ENCODE measurements around the gene TARDBP. TPM values are rescaled to one million over a fixed set of nuclear protein-coding genes. Genes with fewer than 3 reads are reported as not detected.
"Not testable (repeated sequence)": the region's sequence is repeated elsewhere in the genome, so short reads cannot be mapped to it uniquely, and the experiment has no call there.

TARDBP gene
- total and polyA plus RNA-seq, 2 experiments from 2014 or later = 80.0 to 129 TPM

DNA sequence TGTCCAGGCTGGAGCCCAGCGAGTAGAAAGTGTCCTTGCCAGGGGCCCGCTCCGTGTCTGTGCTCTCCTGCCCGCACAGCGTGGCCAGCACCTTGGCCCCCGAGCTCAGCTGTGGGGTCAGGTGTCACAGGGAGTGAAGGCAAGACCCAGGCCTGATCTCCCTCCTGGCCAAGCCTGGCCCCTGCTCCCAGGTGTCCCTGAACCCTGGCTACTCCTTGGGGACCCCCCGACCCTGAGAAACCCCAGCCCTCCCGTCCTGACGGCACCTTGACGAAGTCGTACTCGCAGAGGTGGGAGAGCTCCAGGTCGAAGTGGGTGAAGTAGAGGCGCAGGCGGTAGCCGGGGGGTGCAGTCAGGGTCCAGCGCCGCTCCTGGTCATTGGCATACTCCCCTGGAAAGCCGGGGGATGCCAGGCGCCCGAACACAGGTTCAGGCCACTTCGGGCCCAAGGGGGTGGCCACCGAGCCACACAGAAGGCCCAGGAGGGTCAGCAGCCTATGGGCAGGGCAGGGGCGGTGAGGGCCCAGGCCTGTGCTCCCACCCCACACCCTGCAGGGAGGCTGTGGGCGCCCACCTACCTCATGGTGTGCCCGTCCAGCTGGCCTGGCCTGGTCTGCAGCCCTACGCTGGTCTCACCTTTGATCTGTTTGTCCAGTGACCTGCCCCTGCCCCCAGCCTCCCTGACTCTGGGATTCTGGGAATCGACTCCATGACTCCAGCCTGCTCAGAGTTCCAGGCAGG lies 34.3 kb downstream of the TARDBP start, which contains the start of gene MASP2:
Gene MASP2 (minus strand): TSS at position 615 of the 741 bp plus-strand sequence. CDS start 32 bp downstream, at position 583.
- Histone ChIP-seq H3K27ac (no peak within 1 kb of the TSS), H3K36me3 (replicated peaks; ENCODE audit: insufficient read depth, low read depth) (no peaks in the 10 kb centered on the region), H3K79me2 (no peaks in the 10 kb centered on the region), H3K9me3 (ENCODE audit: low read depth) (no peaks in the 10 kb centered on the region), H3K4me1 (ENCODE audit: insufficient read depth) (no peaks in the 10 kb centered on the region), H3K4me3 (no peak within 1 kb of the TSS), H4K20me1 (ENCODE audit: insufficient read depth, poor library complexity, severe bottlenecking) (no peaks in the 10 kb centered on the region), H3K27me3 (no peaks in the 10 kb centered on the region), H2AFZ (no peak within 1 kb of the TSS), H3K4me2 (no peak within 1 kb of the TSS), H3K9me2 (replicated peaks; ENCODE audit: insufficient read depth) (no peaks in the 10 kb centered on the region)
- TF ChIP-seq EZH2phosphoT487 (IDR thresholded peaks at IDR 0.05; ENCODE audit: low read depth, severe bottlenecking, unreplicated experiment) = no peak
- TF ChIP-seq, protein P1, sequence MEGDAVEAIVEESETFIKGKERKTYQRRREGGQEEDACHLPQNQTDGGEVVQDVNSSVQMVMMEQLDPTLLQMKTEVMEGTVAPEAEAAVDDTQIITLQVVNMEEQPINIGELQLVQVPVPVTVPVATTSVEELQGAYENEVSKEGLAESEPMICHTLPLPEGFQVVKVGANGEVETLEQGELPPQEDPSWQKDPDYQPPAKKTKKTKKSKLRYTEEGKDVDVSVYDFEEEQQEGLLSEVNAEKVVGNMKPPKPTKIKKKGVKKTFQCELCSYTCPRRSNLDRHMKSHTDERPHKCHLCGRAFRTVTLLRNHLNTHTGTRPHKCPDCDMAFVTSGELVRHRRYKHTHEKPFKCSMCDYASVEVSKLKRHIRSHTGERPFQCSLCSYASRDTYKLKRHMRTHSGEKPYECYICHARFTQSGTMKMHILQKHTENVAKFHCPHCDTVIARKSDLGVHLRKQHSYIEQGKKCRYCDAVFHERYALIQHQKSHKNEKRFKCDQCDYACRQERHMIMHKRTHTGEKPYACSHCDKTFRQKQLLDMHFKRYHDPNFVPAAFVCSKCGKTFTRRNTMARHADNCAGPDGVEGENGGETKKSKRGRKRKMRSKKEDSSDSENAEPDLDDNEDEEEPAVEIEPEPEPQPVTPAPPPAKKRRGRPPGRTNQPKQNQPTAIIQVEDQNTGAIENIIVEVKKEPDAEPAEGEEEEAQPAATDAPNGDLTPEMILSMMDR (IDR thresholded peaks at IDR 0.05; ENCODE audit: poor library complexity) = no peak
- no peak for TF ChIP-seq EZH2 (IDR thresholded peaks at IDR 0.05; ENCODE audit: borderline replicate concordance)
- 90% methylated on average over 26 of the region's 28 CpGs for WGBS (ENCODE audit: low lambda C conversion rate, missing lambda C conversion rate)
- no peak for DNase-seq (ENCODE audit: low spot score)

DNA sequence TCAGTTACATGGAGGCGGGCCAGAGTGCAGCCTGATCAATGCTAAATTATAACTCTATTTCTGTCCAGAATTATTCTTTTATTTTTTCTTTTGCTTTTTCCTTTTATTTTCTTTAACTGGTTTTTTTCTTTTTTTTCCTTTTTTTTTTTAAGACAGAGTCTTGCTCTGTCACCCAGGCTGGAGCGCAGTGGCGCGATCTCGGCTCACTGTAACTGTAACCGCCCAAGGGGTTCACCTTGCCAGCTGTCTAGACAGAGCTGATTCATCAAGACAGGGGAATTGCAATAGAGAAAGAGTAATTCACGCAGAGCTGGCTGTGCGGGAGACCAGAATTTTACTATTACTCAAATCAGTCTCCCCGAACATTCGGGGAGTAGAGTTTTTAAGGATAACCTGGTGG lies 38.7 kb downstream of the TARDBP start:
- not testable (repeated sequence) for H3K4me2 ChIP-seq; H3K4me1 ChIP-seq (ENCODE audit: insufficient read depth); H2AFZ ChIP-seq; H3K36me3 ChIP-seq (replicated peaks; ENCODE audit: insufficient read depth, low read depth); H3K4me3 ChIP-seq; H3K27me3 ChIP-seq; H3K27ac ChIP-seq; H4K20me1 ChIP-seq (ENCODE audit: insufficient read depth, poor library complexity, severe bottlenecking); H3K79me2 ChIP-seq; DNase-seq (ENCODE audit: low spot score); H3K9me3 ChIP-seq (ENCODE audit: low read depth); H3K9me2 ChIP-seq (replicated peaks; ENCODE audit: insufficient read depth)
- WGBS (ENCODE audit: low lambda C conversion rate, missing lambda C conversion rate) = 89% methylated on average over 10 of the region's 10 CpGs

DNA sequence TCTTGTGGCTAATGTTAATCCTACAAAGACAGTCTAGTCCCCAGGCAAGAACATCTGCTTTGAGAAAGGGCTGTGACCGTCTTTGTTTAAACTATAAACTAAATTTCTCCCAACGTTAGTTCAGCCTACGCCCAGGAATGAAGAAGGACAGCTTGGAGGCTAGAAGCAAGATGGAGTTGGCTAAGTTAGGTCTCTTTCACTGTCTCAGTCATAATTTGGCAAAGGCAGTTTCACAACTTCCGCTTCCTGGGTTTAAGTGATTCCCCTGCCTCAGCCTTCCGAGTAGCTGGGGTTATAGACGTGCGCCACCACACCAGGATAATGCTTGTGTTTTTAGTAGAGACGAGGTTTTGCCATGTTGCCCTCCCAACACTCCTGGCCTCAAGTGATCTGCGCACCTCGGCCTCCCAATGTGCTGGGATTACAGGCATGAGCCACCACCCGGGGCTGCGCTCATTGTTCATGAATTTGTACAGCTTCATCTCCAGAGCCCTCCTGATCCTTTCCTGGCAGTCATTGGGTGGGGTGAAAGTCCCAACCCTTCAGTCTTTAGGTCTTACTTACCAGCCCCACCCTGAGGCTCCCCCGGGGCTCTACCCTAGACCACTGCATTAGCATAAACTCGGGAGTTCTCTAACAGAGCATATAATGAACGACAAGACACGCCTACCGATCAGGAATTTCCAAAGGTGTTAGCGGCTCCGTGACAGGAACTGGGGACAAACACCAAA lies 39.5 kb downstream of the TARDBP start:
- Histone ChIP-seq H3K4me1 (ENCODE audit: insufficient read depth) (no peaks in the 10 kb centered on the region), H3K9me2 (replicated peaks; ENCODE audit: insufficient read depth) (no peaks in the 10 kb centered on the region), H3K79me2 (no peaks in the 10 kb centered on the region), H3K4me3 (no peak overlapping the region), H3K27ac (no peak overlapping the region), H4K20me1 (ENCODE audit: insufficient read depth, poor library complexity, severe bottlenecking) (no peaks in the 10 kb centered on the region), H2AFZ (no peak overlapping the region), H3K9me3 (ENCODE audit: low read depth) (no peaks in the 10 kb centered on the region), H3K36me3 (replicated peaks; ENCODE audit: insufficient read depth, low read depth) (no peaks in the 10 kb centered on the region), H3K27me3 (no peaks in the 10 kb centered on the region), H3K4me2 (no peak overlapping the region)
- 56% methylated on average over 19 of the region's 19 CpGs for WGBS (ENCODE audit: low lambda C conversion rate, missing lambda C conversion rate)
- TF ChIP-seq EZH2phosphoT487 (IDR thresholded peaks at IDR 0.05; ENCODE audit: low read depth, severe bottlenecking, unreplicated experiment) (no peak), EZH2 (IDR thresholded peaks at IDR 0.05; ENCODE audit: borderline replicate concordance) (no peak)
- TF ChIP-seq, protein P1 (IDR thresholded peaks at IDR 0.05; ENCODE audit: poor library complexity) = no peak
- DNase-seq (ENCODE audit: low spot score) = no peak

Measured in hepatocyte (in vitro differentiated cells).